Endothelial cell of umbilical vein (primary cell): Measurements from ENCODE around the gene ZNF316.

Source experiments
- CTCF ChIP-seq, 2 donors: IDR thresholded peaks; 1 replicate in 1 of 2; 2 replicates in 1 of 2; pipeline ENCODE4 v1.5.1; 2011; ENCODE audit warnings: low read length in 2 of 2, mild to moderate bottlenecking in 2 of 2, moderate library complexity in 2 of 2, control low read depth in 1 of 2, inconsistent platforms in 1 of 2, low read depth in 1 of 2; ENCODE audit not compliant: insufficient read depth in 1 of 2; ENCODE audit errors: extremely low read depth in 1 of 2
- EZH2 ChIP-seq: IDR thresholded peaks from 2 replicates; pipeline ENCODE4 v1.6.1; 2012; ENCODE audit warnings: borderline replicate concordance, low read depth, mild to moderate bottlenecking, moderate library complexity, low read length, inconsistent platforms; ENCODE audit not compliant: severe bottlenecking
- FOS ChIP-seq: IDR thresholded peaks from 2 replicates; pipeline ENCODE4 v1.6.1; 2011; ENCODE audit warnings: mild to moderate bottlenecking, low read length, moderate library complexity, borderline replicate concordance; ENCODE audit not compliant: insufficient read depth
- POLR2A ChIP-seq: IDR thresholded peaks from 2 replicates; pipeline ENCODE4 v1.6.1; 2012; ENCODE audit warnings: low read depth, mild to moderate bottlenecking, control low read depth, low read length
- POLR2AphosphoS5 ChIP-seq: IDR thresholded peaks from 2 replicates; pipeline ENCODE4 v1.6.1; 2012; ENCODE audit warnings: low read depth, mild to moderate bottlenecking, control low read depth, low read length, moderate library complexity; ENCODE audit not compliant: insufficient read depth

- TF ChIP-seq POLR2A (no peak), POLR2AphosphoS5 (no peak), CTCF (IDR thresholded peaks at IDR 0.05; ENCODE audit: extremely low read depth in 1 of 2, insufficient read depth in 1 of 2, low read depth in 1 of 2, low read length in 2 of 2) (no peak), EZH2 (no peak), FOS (no peak)
Observed at GRCh38 chr7:6658618-6659345, 21.7 kb downstream of the ZNF316 start.
